CD4-positive, alpha-beta T cell treated with Interferon gamma for 1 hour (primary cell): ENCODE results near the gene ARHGAP35.

Experiments
- DNase-seq: peaks from one replicate; pipeline ENCODE4 v3.0.0-alpha.2; 2020

ARHGAP35 gene

GRCh38 chr19:46904114-46905060, 43.6 kb downstream of the ARHGAP35 start:
- DNase-seq: no peak

GRCh38 chr19:46906221-46906620, 45.4 kb downstream of the ARHGAP35 start:
- no peak for DNase-seq

GRCh38 chr19:46907880-46908279, 47.1 kb downstream of the ARHGAP35 start:
- DNase-seq: no peak

- no peak for DNase-seq
Observed at GRCh38 chr19:46909356-46909755, 48.6 kb downstream of the ARHGAP35 start.
